Vagina (tissue), 2 donors: ENCODE measurements around the gene RPS6KL1. TPM values are rescaled to one million over a fixed set of nuclear protein-coding genes. Genes with fewer than 3 reads are reported as not detected.

Experiments used
- DNase-seq, 2 donors: peaks; one replicate each; pipeline ENCODE4 v3.0.0-alpha.2; 2017; ENCODE audit errors: extremely low spot score in 2 of 2
- H3K27ac ChIP-seq: fragments of 200-600 bp; sonication (generic); one replicate; pipeline ENCODE4 v1.5.1; 2019
- H3K27me3 ChIP-seq: fragments of 200-600 bp; sonication (generic); one replicate; pipeline ENCODE4 v1.5.1; 2019
- H3K36me3 ChIP-seq, 2 donors: fragments of 200-600 bp; sonication (generic); one replicate each; pipeline ENCODE4 v1.5.1; 2017 to 2019
- H3K4me1 ChIP-seq: fragments of 200-600 bp; sonication (generic); one replicate; pipeline ENCODE4 v1.5.1; 2019
- H3K4me3 ChIP-seq, 2 donors: fragments of 200-600 bp; sonication (generic); 1 replicate in 1 of 2; 2 replicates in 1 of 2; pipeline ENCODE4 v1.5.1; 2016 to 2019
- H3K9me3 ChIP-seq: fragments of 200-600 bp; sonication (generic); one replicate; pipeline ENCODE4 v1.5.1; 2019
- CTCF ChIP-seq, 3 experiments: fragments of 450-650 bp in 2 of 3; fragments of 200-600 bp in 1 of 3; sonication (generic) in 1 of 3; IDR thresholded peaks; one replicate each; pipeline ENCODE4 v1.5.1; 2017 to 2019; ENCODE audit warnings: antibody characterized with exemption in 3 of 3, mild to moderate bottlenecking in 2 of 3, moderate library complexity in 2 of 3
- POLR2A ChIP-seq, 2 donors: fragments of 450-650 bp; IDR thresholded peaks; one replicate each; pipeline ENCODE4 v1.6.1; 2017; ENCODE audit warnings: antibody characterized with exemption in 2 of 2, mild to moderate bottlenecking in 2 of 2, moderate library complexity in 2 of 2
- POLR2AphosphoS5 ChIP-seq, 2 donors: sonication (generic); formaldehyde crosslinking; IDR thresholded peaks; one replicate each; pipeline ENCODE4 v1.9.0; 2017; ENCODE audit warnings: antibody characterized with exemption in 2 of 2, mild to moderate bottlenecking in 2 of 2, low read depth in 1 of 2; ENCODE audit not compliant: insufficient read depth in 1 of 2
- intact Hi-C: fragments of 100-400 bp; cut with DNase I; formaldehyde crosslinking; loops from one replicate; pipeline ENCODE4 v1.15.1; 2023
- total RNA-seq: library from RNA; depleted of rRNA; stranded (reverse); fragments of >200 nt; gene quantifications from one replicate; pipeline ENCODE4 v1.2.3, GENCODE V29; 2016

The RPS6KL1 gene
- total RNA-seq, 1 donor from 2014 or later = 2.0 TPM

GRCh38 chr14:74860899-74861733 is 61.9 kb downstream of the RPS6KL1 start:
- Histone ChIP-seq H3K36me3 (no peaks in the 10 kb centered on the region), H3K27ac (no peak overlapping the region), H3K27me3 (no peaks in the 10 kb centered on the region), H3K4me1 (no peaks in the 10 kb centered on the region), H3K4me3 (no peak overlapping the region), H3K9me3 (no peaks in the 10 kb centered on the region)
- intact Hi-C loops = loop anchor here (2.0 to 5.0 kb wide), 2 partner anchors 46 to 218 kb away; no protein-coding TSS in a partner anchor
- DNase-seq = no peak
- TF ChIP-seq CTCF (IDR thresholded peaks at IDR 0.05) (peak; percentile 75 to 85 (median 83)), POLR2AphosphoS5 (IDR thresholded peaks at IDR 0.05; ENCODE audit: insufficient read depth in 1 of 2, low read depth in 1 of 2) (no peak), POLR2A (IDR thresholded peaks at IDR 0.05) (no peak)

GRCh38 chr14:74859757-74860552 is 63.1 kb downstream of the RPS6KL1 start:
- H3K36me3 ChIP-seq = no peaks in the 10 kb centered on the region
- DNase-seq = no peak
- no peaks in the 10 kb centered on the region for H3K9me3 ChIP-seq
- no peak overlapping the region for H3K4me3 ChIP-seq
- no peak for TF ChIP-seq POLR2A (IDR thresholded peaks at IDR 0.05)
- TF ChIP-seq CTCF (IDR thresholded peaks at IDR 0.05) = no peak
- no peak for TF ChIP-seq POLR2AphosphoS5 (IDR thresholded peaks at IDR 0.05; ENCODE audit: insufficient read depth in 1 of 2, low read depth in 1 of 2)
- no peak overlapping the region for H3K27ac ChIP-seq
- H3K27me3 ChIP-seq = no peaks in the 10 kb centered on the region
- no peaks in the 10 kb centered on the region for H3K4me1 ChIP-seq
- intact Hi-C loops = loop anchor here (2.0 to 5.0 kb wide), 2 partner anchors 47 to 219 kb away; no protein-coding TSS in a partner anchor

- intact Hi-C loops = no loop called here
- no peak overlapping the region for H3K4me3 ChIP-seq
- H3K36me3 ChIP-seq = no peaks in the 10 kb centered on the region
- H3K27me3 ChIP-seq = no peaks in the 10 kb centered on the region
- TF ChIP-seq POLR2A (IDR thresholded peaks at IDR 0.05) (no peak), CTCF (IDR thresholded peaks at IDR 0.05) (no peak), POLR2AphosphoS5 (IDR thresholded peaks at IDR 0.05; ENCODE audit: insufficient read depth in 1 of 2, low read depth in 1 of 2) (no peak)
- no peak overlapping the region for H3K27ac ChIP-seq
- no peak for DNase-seq
- no peaks in the 10 kb centered on the region for H3K9me3 ChIP-seq
- peaks cover 14% of the 10 kb centered on the region for H3K4me1 ChIP-seq
Measured at GRCh38 chr14:74858022-74858421, 65.0 kb downstream of the RPS6KL1 start.

GRCh38 chr14:74856366-74856765 is 66.7 kb downstream of the RPS6KL1 start:
- DNase-seq = no peak
- TF ChIP-seq CTCF (IDR thresholded peaks at IDR 0.05) = no peak
- no peak for TF ChIP-seq POLR2A (IDR thresholded peaks at IDR 0.05)
- TF ChIP-seq POLR2AphosphoS5 (IDR thresholded peaks at IDR 0.05; ENCODE audit: insufficient read depth in 1 of 2, low read depth in 1 of 2) = no peak
- Histone ChIP-seq H3K4me1 (peaks cover 19% of the 10 kb centered on the region), H3K36me3 (no peaks in the 10 kb centered on the region), H3K27me3 (no peaks in the 10 kb centered on the region), H3K9me3 (no peaks in the 10 kb centered on the region), H3K27ac (no peak overlapping the region), H3K4me3 (no peak overlapping the region)
- intact Hi-C loops = no loop called here
